ENCODE results near the gene AKR1C8. TPM values are rescaled to one million over a fixed set of nuclear protein-coding genes. Genes with fewer than 3 reads are reported as not detected.
"Not testable (repeated sequence)": the region's sequence is repeated elsewhere in the genome, so short reads cannot be mapped to it uniquely, and the experiment has no call there.

The AKR1C8 gene
- total and polyA plus RNA-seq, 3 experiments from 2014 or later: 0.20 TPM; not detected in 2

DNA sequence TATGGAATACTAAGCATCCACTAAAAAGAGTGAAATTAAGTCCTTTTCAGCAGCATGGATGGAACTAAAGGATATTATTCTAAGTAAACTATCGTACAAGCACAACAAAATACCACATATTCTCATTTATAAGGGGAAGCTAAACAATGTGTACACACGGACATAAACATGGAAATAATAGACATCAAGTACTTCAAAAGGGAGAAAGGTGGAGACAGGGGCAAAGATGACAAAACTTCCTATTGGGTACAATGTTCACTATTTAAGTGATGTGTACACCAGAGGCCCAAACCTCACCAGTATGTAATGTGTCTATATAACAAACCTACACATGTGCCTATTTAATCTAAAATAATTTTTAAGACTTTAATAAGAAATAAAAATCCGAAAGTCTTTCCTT lies 9.5 kb upstream of the AKR1C8 start:
- Mint-ChIP-seq H3K36me3 (no peaks in the 10 kb centered on the region), H3K9me3 (peaks cover 0 to 1% (median 0%) of the 10 kb centered on the region in 5 donors), H3K27me3 (peaks cover 2 to 7% of the 10 kb centered on the region in 2 donors), H3K27ac (no peak overlapping the region), H3K4me1 (no peaks in the 10 kb centered on the region), H3K4me3 (no peak overlapping the region)
- Histone ChIP-seq H3K4me3 (ENCODE audit: low read length) (no peak overlapping the region), H3K9me3 (ENCODE audit: low read length) (no peaks in the 10 kb centered on the region), H3K27me3 (ENCODE audit: insufficient read depth, low read length, poor library complexity, severe bottlenecking) (no peaks in the 10 kb centered on the region), H3K27ac (ENCODE audit: low read depth, low read length) (no peak overlapping the region), H3K4me1 (ENCODE audit: insufficient read depth, low read length) (no peaks in the 10 kb centered on the region), H3K36me3 (ENCODE audit: insufficient read depth, low read length) (no peaks in the 10 kb centered on the region)
- POLR2A ChIA-PET: no interaction called here
- no peak for DNase-seq
- CTCF ChIA-PET: no interaction called here

DNA sequence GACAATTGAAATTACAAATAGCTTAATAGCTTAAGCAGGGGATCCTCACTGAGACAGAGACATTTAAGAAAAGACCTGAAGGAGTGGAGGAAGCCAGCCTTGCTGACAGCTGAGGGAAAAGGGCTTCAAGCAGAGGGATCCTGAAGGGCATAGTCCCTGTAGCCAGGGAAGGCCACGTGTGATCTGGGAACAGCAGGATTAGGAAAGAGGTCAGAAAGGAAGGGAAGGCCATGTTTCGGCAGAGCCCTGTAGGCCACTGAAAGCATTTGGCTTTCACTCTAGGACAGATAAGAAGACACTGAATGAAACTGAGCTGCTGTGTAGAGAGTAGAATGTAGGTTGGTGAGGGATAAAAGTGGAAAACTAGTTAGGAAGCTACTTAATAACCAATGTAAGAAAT lies 3.4 kb upstream of the AKR1C8 start:
- POLR2A ChIA-PET: no interaction called here

DNA sequence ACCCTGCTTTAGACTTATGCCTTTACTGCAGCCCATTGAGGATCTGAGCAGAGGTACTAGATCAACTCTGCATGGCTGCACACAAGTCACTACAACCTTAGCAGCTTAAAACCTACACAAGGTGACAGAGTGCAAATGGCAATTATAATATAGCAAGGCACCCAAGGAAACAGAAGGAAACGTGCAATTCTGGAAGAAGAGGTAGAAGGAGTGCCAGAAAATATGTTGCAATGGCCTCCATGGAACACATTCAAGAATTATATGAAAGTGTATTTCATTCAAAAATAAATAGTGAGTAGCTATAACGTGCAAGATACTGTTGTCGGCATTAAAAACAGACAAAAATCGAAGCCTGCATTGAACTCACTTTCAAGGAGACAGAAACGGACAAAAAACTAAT lies 2.9 kb upstream of the AKR1C8 start:
- Mint-ChIP-seq H3K27me3 (peaks cover 2 to 3% of the 10 kb centered on the region in 2 donors), H3K9me3 (peaks cover 0 to 4% (median 0%) of the 10 kb centered on the region in 5 donors), H3K36me3 (peaks cover 0 to 5% (median 2%) of the 10 kb centered on the region in 3 donors), H3K4me3 (no peak overlapping the region), H3K4me1 (no peaks in the 10 kb centered on the region), H3K27ac (no peak overlapping the region)
- POLR2A ChIA-PET: no interaction called here
- Histone ChIP-seq H3K27ac (ENCODE audit: low read depth, low read length) (no peak overlapping the region), H3K36me3 (ENCODE audit: insufficient read depth, low read length) (no peaks in the 10 kb centered on the region), H3K4me1 (ENCODE audit: insufficient read depth, low read length) (no peaks in the 10 kb centered on the region), H3K27me3 (ENCODE audit: insufficient read depth, low read length, poor library complexity, severe bottlenecking) (no peaks in the 10 kb centered on the region), H3K4me3 (ENCODE audit: low read length) (no peak overlapping the region), H3K9me3 (ENCODE audit: low read length) (no peaks in the 10 kb centered on the region)
- DNase-seq: no peak
- CTCF ChIA-PET: no interaction called here

More for the DNA sequence above, 3.4 kb upstream of the AKR1C8 start:
- Histone ChIP-seq H3K36me3 (ENCODE audit: insufficient read depth, low read length) (no peaks in the 10 kb centered on the region), H3K9me3 (ENCODE audit: low read length) (no peaks in the 10 kb centered on the region), H3K4me1 (ENCODE audit: insufficient read depth, low read length) (no peaks in the 10 kb centered on the region), H3K4me3 (ENCODE audit: low read length) (no peak overlapping the region), H3K27ac (ENCODE audit: low read depth, low read length) (no peak overlapping the region), H3K27me3 (ENCODE audit: insufficient read depth, low read length, poor library complexity, severe bottlenecking) (no peaks in the 10 kb centered on the region)
- Mint-ChIP-seq H3K4me3 (no peak overlapping the region), H3K36me3 (peaks cover 0 to 2% (median 2%) of the 10 kb centered on the region in 3 donors), H3K27me3 (peaks cover 2 to 3% of the 10 kb centered on the region in 2 donors), H3K4me1 (no peaks in the 10 kb centered on the region), H3K9me3 (peaks cover 0 to 4% (median 0%) of the 10 kb centered on the region in 5 donors), H3K27ac (no peak overlapping the region)
- no peak for DNase-seq
- CTCF ChIA-PET: no interaction called here

DNA sequence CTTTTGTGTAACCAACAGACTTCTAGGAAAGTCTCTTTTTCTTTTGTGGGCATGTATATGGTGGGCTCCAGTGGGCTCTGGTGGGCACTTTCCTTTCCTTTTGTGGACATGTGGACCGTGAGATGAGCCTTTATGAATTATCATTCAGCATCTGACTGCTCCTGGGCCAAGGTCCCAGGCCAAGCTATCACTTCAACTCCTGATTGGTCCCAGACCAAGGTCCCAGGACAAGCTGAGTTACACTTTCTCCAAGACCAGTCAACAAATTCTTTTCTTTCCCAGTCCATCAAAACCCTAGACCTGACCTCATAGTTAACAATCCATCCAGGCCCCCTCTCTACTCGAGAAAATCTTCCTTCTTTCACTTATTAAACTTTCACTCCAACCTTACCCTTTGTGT lies 1.0 kb downstream of the AKR1C8 start:
- no peak overlapping the region for H3K4me3 ChIP-seq (ENCODE audit: low read length)
- H3K27me3 Mint-ChIP-seq: no peaks in the 10 kb centered on the region
- no peak for DNase-seq
- H3K4me1 ChIP-seq (ENCODE audit: insufficient read depth, low read length): no peaks in the 10 kb centered on the region
- peaks cover 0 to 11% (median 2%) of the 10 kb centered on the region in 3 donors for H3K36me3 Mint-ChIP-seq
- H3K36me3 ChIP-seq (ENCODE audit: insufficient read depth, low read length): no peaks in the 10 kb centered on the region
- ChIA-PET CTCF (no interaction called here), POLR2A (no interaction called here)
- H3K27ac ChIP-seq (ENCODE audit: low read depth, low read length): no peak overlapping the region
- H3K9me3 Mint-ChIP-seq: peaks cover 0 to 4% (median 0%) of the 10 kb centered on the region in 5 donors
- H3K27ac Mint-ChIP-seq: no peak overlapping the region
- no peaks in the 10 kb centered on the region for H3K4me1 Mint-ChIP-seq
- H3K4me3 Mint-ChIP-seq: no peak overlapping the region
- no peaks in the 10 kb centered on the region for H3K27me3 ChIP-seq (ENCODE audit: insufficient read depth, low read length, poor library complexity, severe bottlenecking)
- H3K9me3 ChIP-seq (ENCODE audit: low read length): no peaks in the 10 kb centered on the region

DNA sequence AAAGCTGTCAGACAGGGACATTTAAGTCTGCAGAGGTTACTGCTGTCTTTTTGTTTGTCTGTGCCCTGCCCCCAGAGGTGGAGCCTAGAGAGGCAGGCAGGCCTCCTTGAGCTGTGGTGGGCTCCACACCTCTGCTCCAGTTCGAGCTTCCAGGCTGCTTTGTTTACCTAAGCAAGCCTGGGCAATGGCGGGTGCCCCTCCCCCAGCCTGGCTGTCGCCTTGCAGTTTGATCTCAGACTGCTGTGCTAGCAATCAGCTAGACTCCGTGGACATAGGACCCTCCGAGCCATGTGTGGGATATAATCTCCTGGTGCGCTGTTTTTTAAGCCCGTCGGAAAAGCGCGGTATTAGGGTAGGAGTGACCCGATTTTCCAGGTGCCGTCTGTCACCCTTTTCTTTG lies 4.4 kb downstream of the AKR1C8 start:
- H3K9me3 Mint-ChIP-seq; H3K4me1 Mint-ChIP-seq; H3K4me3 ChIP-seq (ENCODE audit: low read length); H3K27me3 Mint-ChIP-seq; DNase-seq; CTCF ChIA-PET; H3K4me3 Mint-ChIP-seq; H3K27ac ChIP-seq (ENCODE audit: low read depth, low read length); H3K27me3 ChIP-seq (ENCODE audit: insufficient read depth, low read length, poor library complexity, severe bottlenecking); POLR2A ChIA-PET; H3K9me3 ChIP-seq (ENCODE audit: low read length); H3K4me1 ChIP-seq (ENCODE audit: insufficient read depth, low read length); H3K36me3 ChIP-seq (ENCODE audit: insufficient read depth, low read length); H3K27ac Mint-ChIP-seq: not testable (repeated sequence)
- peaks cover 0 to 11% (median 0%) of the 10 kb centered on the region in 3 donors for H3K36me3 Mint-ChIP-seq

DNA sequence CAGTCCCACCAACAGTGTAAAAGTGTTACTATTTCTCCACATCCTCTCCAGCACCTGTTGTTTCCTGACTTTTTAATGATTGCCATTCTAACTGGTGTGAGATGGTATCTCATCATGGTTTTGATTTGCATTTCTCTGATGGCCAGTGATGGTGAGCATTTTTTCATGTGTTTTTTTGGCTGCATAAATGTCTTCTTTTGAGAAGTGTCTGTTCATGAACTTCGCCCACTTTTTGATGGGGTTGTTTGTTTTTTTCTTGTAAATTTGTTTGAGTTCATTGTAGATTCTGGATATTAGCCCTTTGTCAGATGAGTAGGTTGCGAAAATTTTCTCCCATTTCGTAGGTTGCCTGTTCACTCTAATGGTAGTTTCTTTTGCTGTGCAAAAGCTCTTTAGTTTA lies 9.4 kb downstream of the AKR1C8 start:
- H3K9me3 ChIP-seq (ENCODE audit: low read length); H3K27me3 ChIP-seq (ENCODE audit: insufficient read depth, low read length, poor library complexity, severe bottlenecking); H3K4me1 ChIP-seq (ENCODE audit: insufficient read depth, low read length); H3K4me1 Mint-ChIP-seq; H3K4me3 ChIP-seq (ENCODE audit: low read length); POLR2A ChIA-PET; H3K27me3 Mint-ChIP-seq; H3K36me3 Mint-ChIP-seq; DNase-seq; H3K4me3 Mint-ChIP-seq; H3K27ac ChIP-seq (ENCODE audit: low read depth, low read length); H3K9me3 Mint-ChIP-seq; H3K36me3 ChIP-seq (ENCODE audit: insufficient read depth, low read length); CTCF ChIA-PET; H3K27ac Mint-ChIP-seq: not testable (repeated sequence)

DNA sequence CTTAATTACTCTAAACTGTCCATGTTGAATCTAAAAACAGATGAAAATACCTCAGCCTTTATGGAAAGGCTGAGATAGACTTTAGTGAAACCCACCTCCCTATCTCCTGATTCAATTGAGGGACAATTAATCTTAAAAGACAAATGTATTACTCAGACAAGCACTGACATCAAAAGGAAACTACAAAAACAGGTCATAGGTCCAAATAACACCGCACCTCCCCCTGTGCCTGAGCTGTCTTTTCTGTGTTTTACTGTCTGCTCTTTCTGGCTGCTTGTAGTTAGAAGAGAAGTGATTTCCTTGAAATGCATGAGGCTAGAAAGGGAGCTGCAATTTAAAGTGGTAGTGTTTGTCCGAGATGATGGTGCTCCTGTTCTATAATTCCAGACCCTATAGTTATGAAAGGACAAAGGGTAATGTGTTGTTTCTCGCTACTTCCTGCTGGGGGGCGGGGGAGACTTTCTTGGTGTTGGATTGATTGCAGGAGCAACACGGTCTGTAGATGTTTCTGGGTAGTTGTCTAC lies 16.0 kb downstream of the AKR1C8 start:
- peak overlapping the region in 1 of 8 donors; percentile 18 for H3K27ac Mint-ChIP-seq
- H3K27ac ChIP-seq (ENCODE audit: low read depth, low read length): no peak overlapping the region
- peak overlapping the region in 1 of 7 donors; percentile 2 for H3K4me3 Mint-ChIP-seq
- H3K4me1 Mint-ChIP-seq: no peaks in the 10 kb centered on the region
- H3K4me3 ChIP-seq (ENCODE audit: low read length): no peak overlapping the region
- H3K36me3 Mint-ChIP-seq: peaks cover 0 to 27% (median 0%) of the 10 kb centered on the region in 3 donors
- H3K4me1 ChIP-seq (ENCODE audit: insufficient read depth, low read length): no peaks in the 10 kb centered on the region
- no peaks in the 10 kb centered on the region for H3K36me3 ChIP-seq (ENCODE audit: insufficient read depth, low read length)
- ChIA-PET CTCF (no interaction called here), POLR2A (no interaction called here)
- no peaks in the 10 kb centered on the region for H3K27me3 Mint-ChIP-seq
- no peak for DNase-seq
- H3K27me3 ChIP-seq (ENCODE audit: insufficient read depth, low read length, poor library complexity, severe bottlenecking): no peaks in the 10 kb centered on the region
- H3K9me3 Mint-ChIP-seq: peaks cover 15 to 47% (median 40%) of the 10 kb centered on the region in 5 donors
- H3K9me3 ChIP-seq (ENCODE audit: low read length): peaks cover 10% of the 10 kb centered on the region

DNA sequence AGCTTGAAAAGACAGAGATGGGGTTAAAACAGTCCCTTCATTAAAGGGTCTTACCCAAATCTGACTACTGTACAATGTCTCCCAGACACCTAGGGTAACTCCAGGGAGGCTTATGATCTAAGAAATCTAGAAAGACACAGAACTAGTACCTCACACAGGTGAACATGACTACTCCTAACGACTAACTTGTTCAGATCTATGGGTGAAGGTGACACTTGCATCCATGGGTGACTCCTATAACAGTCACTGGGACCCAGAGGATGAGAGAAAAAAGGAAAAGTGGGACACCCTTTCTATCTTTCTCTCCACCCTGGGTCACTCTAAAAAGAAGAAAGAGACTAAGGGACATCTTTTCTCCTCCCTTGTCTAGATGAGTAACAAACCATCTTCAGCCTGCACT lies 19.2 kb downstream of the AKR1C8 start:
- no peaks in the 10 kb centered on the region for H3K36me3 ChIP-seq (ENCODE audit: insufficient read depth, low read length)
- Mint-ChIP-seq H3K36me3 (peaks cover 0 to 50% (median 0%) of the 10 kb centered on the region in 3 donors), H3K9me3 (peaks cover 27 to 64% (median 59%) of the 10 kb centered on the region in 5 donors), H3K4me3 (no peak overlapping the region), H3K4me1 (no peaks in the 10 kb centered on the region), H3K27me3 (no peaks in the 10 kb centered on the region), H3K27ac (no peak overlapping the region)
- no peak overlapping the region for H3K27ac ChIP-seq (ENCODE audit: low read depth, low read length)
- H3K27me3 ChIP-seq (ENCODE audit: insufficient read depth, low read length, poor library complexity, severe bottlenecking): no peaks in the 10 kb centered on the region
- DNase-seq: no peak
- no peaks in the 10 kb centered on the region for H3K4me1 ChIP-seq (ENCODE audit: insufficient read depth, low read length)
- CTCF ChIA-PET: no interaction called here
- POLR2A ChIA-PET: no interaction called here
- H3K4me3 ChIP-seq (ENCODE audit: low read length): no peak overlapping the region
- H3K9me3 ChIP-seq (ENCODE audit: low read length): peaks cover 10% of the 10 kb centered on the region

DNA sequence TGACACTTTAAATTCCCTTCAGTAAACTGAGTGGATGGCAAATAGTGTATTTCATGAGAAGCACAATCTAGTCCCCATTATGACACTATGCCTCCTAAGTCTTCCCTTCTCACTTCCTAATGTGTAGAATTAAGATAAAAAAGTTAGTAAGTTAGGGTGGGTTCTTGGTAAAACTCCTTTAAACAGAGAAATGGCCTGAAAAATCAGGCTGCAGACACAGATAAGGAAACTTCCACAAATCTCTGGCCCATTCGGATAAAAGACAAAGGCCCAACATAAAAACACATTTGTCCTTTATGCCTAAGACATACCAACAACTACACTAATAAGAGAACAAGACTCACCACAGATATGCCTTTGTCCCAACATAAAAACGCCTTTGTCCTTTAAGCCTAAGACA lies 21.5 kb downstream of the AKR1C8 start:
- CTCF ChIA-PET: no interaction called here
- H3K27me3 ChIP-seq (ENCODE audit: insufficient read depth, low read length, poor library complexity, severe bottlenecking): no peaks in the 10 kb centered on the region
- no peak overlapping the region for H3K4me3 Mint-ChIP-seq
- peaks cover 0 to 1% of the 10 kb centered on the region in 2 donors for H3K27me3 Mint-ChIP-seq
- H3K36me3 Mint-ChIP-seq: peaks cover 0 to 52% (median 0%) of the 10 kb centered on the region in 3 donors
- no peaks in the 10 kb centered on the region for H3K4me1 Mint-ChIP-seq
- no peak overlapping the region for H3K27ac Mint-ChIP-seq
- H3K9me3 Mint-ChIP-seq: peaks cover 27 to 59% (median 59%) of the 10 kb centered on the region in 5 donors
- DNase-seq: no peak
- H3K27ac ChIP-seq (ENCODE audit: low read depth, low read length): no peak overlapping the region
- POLR2A ChIA-PET: no interaction called here
- no peaks in the 10 kb centered on the region for H3K4me1 ChIP-seq (ENCODE audit: insufficient read depth, low read length)
- no peaks in the 10 kb centered on the region for H3K36me3 ChIP-seq (ENCODE audit: insufficient read depth, low read length)
- H3K9me3 ChIP-seq (ENCODE audit: low read length): peaks cover 10% of the 10 kb centered on the region
- no peak overlapping the region for H3K4me3 ChIP-seq (ENCODE audit: low read length)

Measured in CD8-positive, alpha-beta memory T cell (primary cell).